NCI-H748 treated with DMSO at 0.1 percent for 48 hours (cell line): ENCODE results near the gene TMBIM6.
"Not testable (repeated sequence)": the region's sequence is repeated elsewhere in the genome, so short reads cannot be mapped to it uniquely, and the experiment has no call there.

Source experiments
- DNase-seq: peaks from one replicate; lab custom pipeline; 2025; lab: John Stamatoyannopoulos, UW

TMBIM6 gene

GRCh38 chr12:49777341-49777740 lies 36.0 kb downstream of the TMBIM6 start:
- DNase-seq: no peak

GRCh38 chr12:49777800-49778748 lies 36.7 kb downstream of the TMBIM6 start:
- peak; percentile 9 for DNase-seq

GRCh38 chr12:49779581-49779980 lies 38.2 kb downstream of the TMBIM6 start:
- no peak for DNase-seq

GRCh38 chr12:49780914-49781313 lies 39.6 kb downstream of the TMBIM6 start:
- not testable (repeated sequence) for DNase-seq

- DNase-seq: no peak
Measured at GRCh38 chr12:49783917-49784676, 42.7 kb downstream of the TMBIM6 start.

GRCh38 chr12:49784756-49785409 lies 43.5 kb downstream of the TMBIM6 start:
- DNase-seq: no peak

- no peak for DNase-seq
Measured at GRCh38 chr12:49787672-49788071, 46.3 kb downstream of the TMBIM6 start.

GRCh38 chr12:49789992-49790391 lies 48.6 kb downstream of the TMBIM6 start:
- DNase-seq: no peak

- no peak for DNase-seq
Measured at GRCh38 chr12:49790741-49791555, 49.6 kb downstream of the TMBIM6 start.

GRCh38 chr12:49791700-49792099 lies 50.3 kb downstream of the TMBIM6 start:
- DNase-seq: no peak

- no peak for DNase-seq
Measured at GRCh38 chr12:49792181-49792970, 51.0 kb downstream of the TMBIM6 start.

- no peak for DNase-seq
Measured at GRCh38 chr12:49792976-49793580, 51.7 kb downstream of the TMBIM6 start.

- no peak for DNase-seq
Measured at GRCh38 chr12:49793620-49794019, 52.3 kb downstream of the TMBIM6 start.

GRCh38 chr12:49794021-49794420 lies 52.7 kb downstream of the TMBIM6 start:
- DNase-seq: no peak

GRCh38 chr12:49794811-49795653 lies 53.7 kb downstream of the TMBIM6 start:
- DNase-seq: no peak

GRCh38 chr12:49795654-49796105 lies 54.3 kb downstream of the TMBIM6 start:
- no peak for DNase-seq

- DNase-seq: no peak
Measured at GRCh38 chr12:49796155-49796554, 54.8 kb downstream of the TMBIM6 start.

GRCh38 chr12:49796606-49797448 lies 55.5 kb downstream of the TMBIM6 start:
- DNase-seq: no peak

GRCh38 chr12:49797449-49797776 lies 56.1 kb downstream of the TMBIM6 start:
- no peak for DNase-seq
